Upper lobe of left lung (tissue), 4 donors: Measurements from ENCODE around the gene RAB6D.
"Not testable (repeated sequence)": the region's sequence is repeated elsewhere in the genome, so short reads cannot be mapped to it uniquely, and the experiment has no call there.

Experiments
- EP300 ChIP-seq, 4 donors: sonication (generic); formaldehyde crosslinking; IDR thresholded peaks; one replicate each; pipeline ENCODE4 v1.5.1; 2017; ENCODE audit warnings: antibody characterized with exemption in 4 of 4, control low read depth in 2 of 4
- POLR2A ChIP-seq, 4 donors: fragments of 450-650 bp; IDR thresholded peaks; one replicate each; pipeline ENCODE4 v1.5.1; 2016 to 2017; ENCODE audit warnings: antibody characterized with exemption in 4 of 4, mild to moderate bottlenecking in 2 of 4

GRCh38 chr2:131391953-131392352, 28.0 kb upstream of the RAB6D start:
- not testable (repeated sequence) for TF ChIP-seq EP300, POLR2A (IDR thresholded peaks at IDR 0.05)
